IMR-90 (cell line): Measurements from ENCODE around the gene KCTD16. TPM values are rescaled to one million over a fixed set of nuclear protein-coding genes. Genes with fewer than 3 reads are reported as not detected.

Source experiments
- ATAC-seq: fragments of 200-7000 bp; cut with Tn5 transposase; 2 replicates; pipeline ENCODE4 v1.9.1; 2020; ENCODE audit warnings: low read depth, mild to moderate bottlenecking, moderate library complexity
- BruUV-seq: library from RNA; stranded (reverse); fragments of 400-500 nt; replicated peaks from 2 replicates; lab custom pipeline; 2021; lab: Mats Ljungman, UMichigan
- CTCF ChIA-PET: fragments of 300-600 bp; formaldehyde crosslinking; extraction: SDS; loops from one replicate; lab custom pipeline; 2021; ENCODE audit warnings: antibody characterized with exemption; lab: Yijun Ruan, JAX
- POLR2A ChIA-PET: fragments of 300-600 bp; sonication (Branson Sonifier 250); formaldehyde crosslinking; loops from one replicate; lab custom pipeline; 2022; ENCODE audit warnings: antibody characterized with exemption; ENCODE audit not compliant: unreplicated experiment; lab: Charles Lee
- DNase-seq: peaks from one replicate; pipeline ENCODE4 v3.0.0; 2013
- H2AFZ ChIP-seq: replicated peaks from 2 replicates; pipeline ENCODE3; 2013; ENCODE audit warnings: low read length, mild to moderate bottlenecking; ENCODE audit not compliant: poor library complexity
- H2AK5ac ChIP-seq: 2 replicates; pipeline ENCODE4 v1.6.1; 2013; ENCODE audit warnings: low read depth, low read length, inconsistent platforms
- H2AK9ac ChIP-seq: replicated peaks from 2 replicates; pipeline ENCODE3; 2013; ENCODE audit warnings: mild to moderate bottlenecking, low read depth, low read length, moderate library complexity; ENCODE audit not compliant: poor library complexity
- H2BK120ac ChIP-seq: 2 replicates; pipeline ENCODE4 v1.6.1; 2013; ENCODE audit warnings: low read depth, low read length, inconsistent platforms
- H2BK15ac ChIP-seq: 3 replicates; pipeline ENCODE4 v1.6.1; 2013; ENCODE audit warnings: low read depth, low read length, inconsistent platforms
- H2BK20ac ChIP-seq: 2 replicates; pipeline ENCODE4 v1.6.1; 2013; ENCODE audit warnings: low read depth, mild to moderate bottlenecking, inconsistent platforms, low read length, moderate library complexity
- H2BK5ac ChIP-seq: 2 replicates; pipeline ENCODE4 v1.6.1; 2013; ENCODE audit warnings: mild to moderate bottlenecking, low read depth, low read length, inconsistent platforms; ENCODE audit not compliant: poor library complexity, severe bottlenecking
- H3K14ac ChIP-seq: replicated peaks from 2 replicates; pipeline ENCODE4 v1.6.1; 2013; ENCODE audit warnings: low read depth, low read length, inconsistent platforms
- H3K18ac ChIP-seq: 2 replicates; pipeline ENCODE4 v1.6.1; 2013; ENCODE audit warnings: low read depth, low read length, control low read depth
- H3K23ac ChIP-seq: 2 replicates; pipeline ENCODE4 v1.6.1; 2013; ENCODE audit warnings: low read depth, low read length, inconsistent platforms
- H3K27ac ChIP-seq: 2 replicates; pipeline ENCODE4 v1.5.1; 2013; ENCODE audit warnings: mild to moderate bottlenecking, control low read depth, low read length; ENCODE audit not compliant: insufficient read depth
- H3K27me3 ChIP-seq: 2 replicates; pipeline ENCODE4 v1.6.1; 2013; ENCODE audit warnings: low read length; ENCODE audit not compliant: control insufficient read depth, insufficient read depth
- H3K36me3 ChIP-seq: 2 replicates; pipeline ENCODE4 v1.6.1; 2013; ENCODE audit warnings: low read length, mixed read lengths; ENCODE audit not compliant: control insufficient read depth, insufficient read depth
- H3K4ac ChIP-seq: 2 replicates; pipeline ENCODE4 v1.6.1; 2013; ENCODE audit warnings: low read depth, low read length, inconsistent platforms
- H3K4me1 ChIP-seq: 2 replicates; pipeline ENCODE4 v1.6.1; 2013; ENCODE audit warnings: low read length, mixed read lengths; ENCODE audit not compliant: control insufficient read depth, insufficient read depth
- H3K4me2 ChIP-seq: 2 replicates; pipeline ENCODE4 v1.6.1; 2013; ENCODE audit warnings: low read depth, mild to moderate bottlenecking, control low read depth, low read length, moderate library complexity
- H3K4me3 ChIP-seq: 2 replicates; pipeline ENCODE4 v1.5.1; 2013; ENCODE audit warnings: low read depth, mild to moderate bottlenecking, control low read depth, low read length, moderate library complexity; ENCODE audit not compliant: insufficient read depth
- H3K56ac ChIP-seq: 2 replicates; pipeline ENCODE4 v1.6.1; 2013; ENCODE audit warnings: low read length, inconsistent platforms; ENCODE audit not compliant: insufficient read depth; ENCODE audit errors: extremely low read depth
- H3K79me1 ChIP-seq, 2 experiments: 2 replicates each; pipeline ENCODE4 v1.6.1; 2013; ENCODE audit warnings: low read length in 2 of 2, inconsistent platforms in 1 of 2, low read depth in 1 of 2
- H3K9ac ChIP-seq: 2 replicates; pipeline ENCODE4 v1.6.1; 2013; ENCODE audit warnings: low read depth, low read length, control low read depth
- H3K9me1 ChIP-seq: 2 replicates; pipeline ENCODE4 v1.6.1; 2013; ENCODE audit warnings: low read length, inconsistent platforms; ENCODE audit not compliant: insufficient read depth
- H3K9me3 ChIP-seq: 2 replicates; pipeline ENCODE4 v1.6.1; 2013; ENCODE audit warnings: low read length; ENCODE audit not compliant: control insufficient read depth, insufficient read depth
- H4K20me1 ChIP-seq: 2 replicates; pipeline ENCODE4 v1.6.1; 2013; ENCODE audit warnings: low read length, inconsistent platforms; ENCODE audit not compliant: insufficient read depth
- H4K5ac ChIP-seq: 2 replicates; pipeline ENCODE4 v1.6.1; 2013; ENCODE audit warnings: mild to moderate bottlenecking, low read depth, low read length, control low read depth
- H4K8ac ChIP-seq, 2 experiments: 2 replicates each; pipeline ENCODE4 v1.6.1; 2013; ENCODE audit warnings: low read depth in 2 of 2, low read length in 2 of 2, control low read depth in 1 of 2, inconsistent platforms in 1 of 2
- H4K91ac ChIP-seq: 2 replicates; pipeline ENCODE4 v1.6.1; 2013; ENCODE audit warnings: low read depth, low read length, inconsistent platforms; ENCODE audit not compliant: insufficient read depth
- BHLHE40 ChIP-seq: fragments of 150-350 bp; IDR thresholded peaks from 2 replicates; pipeline ENCODE4 v1.6.1; 2016; ENCODE audit warnings: mild to moderate bottlenecking, low read depth, low read length
- CEBPB ChIP-seq: IDR thresholded peaks from 2 replicates; pipeline ENCODE4 v1.6.1; 2012; ENCODE audit warnings: low read depth, low read length, improper control_type of control experiment
- CHD1 ChIP-seq: IDR thresholded peaks from 2 replicates; pipeline ENCODE4 v1.6.1; 2012; ENCODE audit warnings: low read depth, low read length, improper control_type of control experiment
- CTCF ChIP-seq: conservative IDR thresholded peaks from 2 replicates; pipeline ENCODE4 v1.5.1; 2012; ENCODE audit warnings: mild to moderate bottlenecking, low read depth, low read length, improper control_type of control experiment
- ELK1 ChIP-seq: fragments of 150-350 bp; IDR thresholded peaks from 2 replicates; pipeline ENCODE4 v1.6.1; 2016; ENCODE audit warnings: low read depth, mild to moderate bottlenecking, low read length, moderate library complexity, borderline replicate concordance
- FOS ChIP-seq: fragments of 150-350 bp; IDR thresholded peaks from 2 replicates; pipeline ENCODE4 v1.6.1; 2016; ENCODE audit warnings: low read depth, low read length
- MAFK ChIP-seq: IDR thresholded peaks from 2 replicates; pipeline ENCODE4 v1.6.1; 2012; ENCODE audit warnings: low read depth, low read length, improper control_type of control experiment
- MAZ ChIP-seq: IDR thresholded peaks from 2 replicates; pipeline ENCODE4 v1.6.1; 2012; ENCODE audit warnings: low read depth, mild to moderate bottlenecking, low read length, improper control_type of control experiment, moderate library complexity, borderline replicate concordance
- MXI1 ChIP-seq: IDR thresholded peaks from 2 replicates; pipeline ENCODE4 v1.6.1; 2012; ENCODE audit warnings: low read depth, mild to moderate bottlenecking, low read length, moderate library complexity, borderline replicate concordance
- NFE2L2 ChIP-seq: fragments of 150-350 bp; IDR thresholded peaks from 2 replicates; pipeline ENCODE4 v1.6.1; 2016; ENCODE audit warnings: low read depth, mild to moderate bottlenecking, low read length
- POLR2A ChIP-seq: IDR thresholded peaks from 2 replicates; pipeline ENCODE4 v1.6.1; 2012; ENCODE audit warnings: mild to moderate bottlenecking, low read depth, low read length
- RAD21 ChIP-seq: IDR thresholded peaks from 2 replicates; pipeline ENCODE4 v1.6.1; 2012; ENCODE audit warnings: low read length, improper control_type of control experiment
- RCOR1 ChIP-seq: IDR thresholded peaks from 2 replicates; pipeline ENCODE4 v1.6.1; 2012; ENCODE audit warnings: mild to moderate bottlenecking, low read length, improper control_type of control experiment; ENCODE audit not compliant: insufficient replicate concordance
- RFX5 ChIP-seq: IDR thresholded peaks from 2 replicates; pipeline ENCODE4 v1.8.0; 2012; ENCODE audit warnings: low read depth, mild to moderate bottlenecking, low read length, moderate library complexity
- SMC3 ChIP-seq: fragments of 150-350 bp; IDR thresholded peaks from 2 replicates; pipeline ENCODE4 v1.6.1; 2016; ENCODE audit warnings: low read depth, mild to moderate bottlenecking, antibody characterized with exemption, low read length, moderate library complexity
- USF2 ChIP-seq: fragments of 150-350 bp; IDR thresholded peaks from 2 replicates; pipeline ENCODE4 v1.6.1; 2017; ENCODE audit warnings: mild to moderate bottlenecking, antibody characterized with exemption, low read length, low read depth
- WGBS, 2 experiments: methylation state at CpG; one replicate each; pipeline versions ENCODE4 v1.1.5 to v1.1.7; 2013; ENCODE audit warnings: missing lambda C conversion rate in 2 of 2; ENCODE audit not compliant: insufficient read length in 1 of 2; ENCODE audit errors: extremely low coverage in 2 of 2; 5-methylcytosine and 5-hydroxymethylcytosine counted together
- dilution Hi-C: fragments of 300-500 bp; cut with HindIII; formaldehyde crosslinking; loops from one replicate; pipeline ENCODE4 v1.14.3; 2018; ENCODE audit warnings: low sequenced_read_pairs; ENCODE audit not compliant: unreplicated experiment
- in situ Hi-C: fragments of 300-500 bp; cut with MboI; formaldehyde crosslinking; loops from 3 replicates; pipeline ENCODE4 v1.14.3; 2019; ENCODE audit warnings: low sequenced_read_pairs, inconsistent platforms, mixed read lengths
- intact Hi-C: fragments of 100-400 bp; cut with micrococcal nuclease; formaldehyde crosslinking; loops from 2 replicates; pipeline ENCODE4 v1.10.0; 2022
- polyA plus RNA-seq, 3 experiments: library from polyadenylated mRNA; depleted of rRNA; stranded (reverse); fragments of >200 nt; gene quantifications; 2 replicates each; pipeline ENCODE4 v1.2.3, GENCODE V29; 2012; ENCODE audit warnings: low replicate concordance in 1 of 3
- total RNA-seq: library from RNA; depleted of rRNA; stranded (reverse); fragments of >200 nt; gene quantifications from 2 replicates; pipeline ENCODE4 v1.2.3, GENCODE V29; 2012

Gene KCTD16
- total and polyA plus RNA-seq, 2 of the 4 experiments (the other 2 are of a cell fraction), result 0.43 to 1.1 TPM

GRCh38 chr5:144522698-144523097 lies 352.0 kb downstream of the KCTD16 start:
- H3K9me1 ChIP-seq, result no peaks in the 10 kb centered on the region
- H2BK120ac ChIP-seq, result no peak overlapping the region
- WGBS, 2 experiments, result no CpG with 5 or more reads among the region's 1 CpG
- H3K14ac ChIP-seq, result no peak overlapping the region
- TF ChIP-seq CHD1 (no peak), FOS (no peak), NFE2L2 (no peak), MXI1 (no peak), RAD21 (no peak), MAFK (no peak), ELK1 (no peak), RCOR1 (no peak), POLR2A (no peak), CEBPB (no peak), CTCF (no peak), BHLHE40 (no peak), RFX5 (no peak), MAZ (no peak), USF2 (no peak), SMC3 (no peak)
- H2BK15ac ChIP-seq, result no peak overlapping the region
- H3K23ac ChIP-seq, result no peak overlapping the region
- H3K56ac ChIP-seq, result no peak overlapping the region
- H3K4me1 ChIP-seq, result no peaks in the 10 kb centered on the region
- no peaks in the 10 kb centered on the region for H3K36me3 ChIP-seq
- in situ Hi-C loops (no loop called here), dilution Hi-C loops (no loop called here), intact Hi-C loops (no loop called here)
- H2BK20ac ChIP-seq, result no peak overlapping the region
- no peak overlapping the region for H2AFZ ChIP-seq
- ChIA-PET CTCF (no interaction called here), POLR2A (no interaction called here)
- no peak overlapping the region for H3K9ac ChIP-seq
- H3K27ac ChIP-seq, result no peak overlapping the region
- ATAC-seq (no peak), DNase-seq (no peak)
- H3K4me2 ChIP-seq, result no peak overlapping the region
- no peaks in the 10 kb centered on the region for H3K27me3 ChIP-seq
- no peak overlapping the region for H4K5ac ChIP-seq
- no peak overlapping the region for H4K91ac ChIP-seq
- H3K4me3 ChIP-seq, result no peak overlapping the region
- H4K8ac ChIP-seq, result no peak overlapping the region
- H3K18ac ChIP-seq, result no peak overlapping the region
- no peak overlapping the region for H2BK5ac ChIP-seq
- H4K20me1 ChIP-seq, result no peaks in the 10 kb centered on the region
- H2AK5ac ChIP-seq, result no peak overlapping the region
- no peaks in the 10 kb centered on the region for H3K9me3 ChIP-seq
- no peak overlapping the region for H2AK9ac ChIP-seq
- no TSS peak for BruUV-seq
- H3K79me1 ChIP-seq, result no peaks in the 10 kb centered on the region
- no peak overlapping the region for H3K4ac ChIP-seq
